Daoy (cell line): ENCODE data around the gene ADCY4. TPM values are rescaled to one million over a fixed set of nuclear protein-coding genes. Genes with fewer than 3 reads are reported as not detected.
A peak's percentile ranks its signal among the peaks of the same experiment; 100 is the strongest.
"Not testable (repeated sequence)": the region's sequence is repeated elsewhere in the genome, so short reads cannot be mapped to it uniquely, and the experiment has no call there.

Experiments
- DNase-seq: peaks from one replicate; pipeline ENCODE4 v3.0.0-alpha.2; 2015; ENCODE audit warnings: low read depth
- total RNA-seq: library from RNA; depleted of rRNA; stranded (reverse); fragments of >200 nt; shearing (Covaris generic); gene quantifications from 2 replicates; pipeline ENCODE4 v1.2.3, GENCODE V29; 2014

The ADCY4 gene
- total RNA-seq, 1 experiment from 2014 or later: 0.17 TPM

DNA sequence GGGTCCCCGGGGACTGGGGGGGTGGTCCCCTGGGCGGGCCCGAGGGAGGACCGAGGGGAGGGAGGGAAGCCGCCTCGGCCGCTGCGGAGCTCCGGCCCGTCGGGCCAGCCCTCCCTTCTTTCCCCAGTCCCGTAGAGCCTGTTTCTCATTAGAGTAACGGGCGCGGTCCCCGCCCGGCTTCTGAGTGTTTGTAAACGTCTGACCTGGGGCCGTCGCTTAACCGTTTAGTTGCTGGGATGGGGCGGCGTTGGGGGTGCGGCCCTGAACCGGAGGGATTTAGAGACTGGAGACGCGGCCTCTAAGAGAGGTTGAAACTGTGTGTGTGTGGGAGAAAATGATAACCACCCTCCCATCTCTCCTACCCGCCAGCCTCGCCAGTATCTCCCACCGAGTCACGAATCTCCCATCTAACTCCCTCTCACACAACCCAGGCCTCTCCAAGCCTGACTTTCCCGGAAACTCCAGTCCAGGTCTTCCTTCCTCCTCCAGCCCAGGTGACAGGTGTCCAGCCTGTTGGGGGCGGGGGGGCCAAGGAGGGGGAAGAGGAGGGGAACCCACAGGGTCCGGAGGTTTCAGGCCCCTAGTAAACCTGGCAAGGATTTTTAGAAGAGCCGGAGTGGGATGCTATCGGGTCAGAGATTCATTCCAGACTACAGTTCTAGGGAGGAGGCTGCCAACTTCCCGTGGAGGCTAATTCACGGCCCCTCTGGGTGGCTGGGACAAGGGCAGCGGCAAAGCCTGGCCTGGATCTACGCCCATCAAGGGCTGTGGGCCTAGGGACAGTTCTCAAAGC, 32.0 kb upstream of the ADCY4 start:
- DNase-seq: peak; percentile 97

DNA sequence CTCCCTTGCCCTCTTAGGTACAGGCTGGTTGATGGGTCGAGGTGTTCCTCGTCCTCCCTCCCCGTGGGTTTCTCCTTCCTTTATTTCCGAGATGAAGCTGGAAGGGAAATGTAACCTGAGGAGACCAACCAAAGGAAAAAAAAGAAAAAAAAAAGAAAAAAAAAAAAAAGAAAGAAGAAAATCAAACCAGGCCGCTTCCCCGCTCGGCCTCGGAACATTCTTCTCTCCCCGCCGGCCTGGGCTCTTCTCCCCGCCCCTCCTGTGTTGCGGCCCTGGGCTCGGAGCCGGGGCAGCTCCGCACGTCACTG, 31.5 kb upstream of the ADCY4 start:
- no peak for DNase-seq

DNA sequence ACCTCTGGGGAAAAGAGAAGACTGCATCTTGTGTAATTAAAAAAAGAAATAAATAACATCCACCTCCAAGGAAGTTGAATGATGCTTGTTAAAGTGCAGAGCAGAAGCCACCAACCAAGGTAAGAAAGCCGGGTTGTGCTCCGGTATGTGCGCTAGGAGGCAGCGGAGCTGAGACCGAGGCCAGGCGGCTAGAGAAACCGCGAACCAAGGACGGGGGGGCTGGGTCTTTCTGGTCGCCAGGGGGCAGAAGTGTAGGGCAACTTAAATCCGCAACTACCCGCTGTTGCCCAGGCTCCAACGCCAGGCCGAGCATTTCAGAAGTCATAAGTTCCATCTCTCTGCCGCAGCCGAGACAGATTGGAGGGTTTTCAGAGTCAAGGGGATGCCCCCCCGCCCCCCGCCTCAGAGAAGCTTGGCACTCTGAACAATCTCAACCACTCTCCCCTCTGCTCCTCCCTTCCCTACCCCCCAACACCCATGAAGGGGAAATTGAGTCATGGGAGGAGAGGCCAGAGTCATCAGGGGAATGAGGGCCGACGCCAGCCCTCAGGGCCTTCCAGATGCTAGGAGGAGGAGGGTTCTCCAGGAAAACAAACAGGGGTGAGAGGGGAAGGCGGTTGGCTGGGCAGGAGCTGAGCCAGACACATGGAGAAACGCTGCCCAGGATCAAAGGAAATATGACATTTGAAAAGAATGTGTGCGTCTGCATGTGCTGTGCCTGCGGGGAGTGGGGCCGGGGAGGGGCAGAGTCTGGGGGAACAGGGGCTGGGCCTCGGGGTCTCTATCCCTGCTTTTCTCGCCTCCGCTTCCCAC, 30.9 kb upstream of the ADCY4 start:
- peak; percentile 93 for DNase-seq

DNA sequence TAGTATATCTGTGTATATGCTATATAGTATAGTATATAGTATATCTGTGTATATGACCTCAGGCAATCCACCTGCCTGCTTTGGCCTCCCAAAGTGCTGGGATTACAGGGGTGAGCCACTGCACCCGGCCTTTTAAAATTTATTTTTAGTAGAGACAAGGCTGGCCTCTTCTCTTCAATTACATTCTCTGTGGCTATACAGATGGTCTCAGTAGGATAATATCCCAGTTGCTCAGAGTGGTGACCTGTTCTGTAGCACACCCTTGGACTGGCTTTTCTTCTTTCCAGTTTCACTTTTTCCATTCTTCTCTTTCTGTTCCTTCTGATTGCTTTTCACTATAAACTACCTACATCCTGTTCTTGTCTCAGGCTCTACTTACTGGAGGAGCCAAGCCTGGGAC, 30.0 kb upstream of the ADCY4 start:
- DNase-seq: no peak

DNA sequence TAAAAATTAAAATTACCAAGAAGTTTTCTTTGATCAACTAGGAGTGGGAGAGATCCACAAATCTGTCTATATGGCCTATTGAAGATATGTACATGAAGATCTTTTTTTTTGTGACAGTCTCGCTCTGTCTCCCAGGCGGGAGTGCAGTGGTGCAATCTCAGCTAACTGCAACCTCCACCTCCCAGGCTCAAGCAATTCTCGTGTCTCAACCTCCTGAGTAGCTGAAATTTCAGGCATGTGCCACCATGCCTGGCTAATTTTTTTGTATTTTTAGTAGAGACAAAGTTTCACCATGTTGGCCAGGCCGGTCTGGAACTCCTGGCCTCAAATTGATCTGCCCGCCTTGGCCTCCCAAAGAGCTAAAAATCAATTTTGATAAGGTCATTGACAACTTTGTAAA, 28.5 kb upstream of the ADCY4 start:
- DNase-seq: no peak

DNA sequence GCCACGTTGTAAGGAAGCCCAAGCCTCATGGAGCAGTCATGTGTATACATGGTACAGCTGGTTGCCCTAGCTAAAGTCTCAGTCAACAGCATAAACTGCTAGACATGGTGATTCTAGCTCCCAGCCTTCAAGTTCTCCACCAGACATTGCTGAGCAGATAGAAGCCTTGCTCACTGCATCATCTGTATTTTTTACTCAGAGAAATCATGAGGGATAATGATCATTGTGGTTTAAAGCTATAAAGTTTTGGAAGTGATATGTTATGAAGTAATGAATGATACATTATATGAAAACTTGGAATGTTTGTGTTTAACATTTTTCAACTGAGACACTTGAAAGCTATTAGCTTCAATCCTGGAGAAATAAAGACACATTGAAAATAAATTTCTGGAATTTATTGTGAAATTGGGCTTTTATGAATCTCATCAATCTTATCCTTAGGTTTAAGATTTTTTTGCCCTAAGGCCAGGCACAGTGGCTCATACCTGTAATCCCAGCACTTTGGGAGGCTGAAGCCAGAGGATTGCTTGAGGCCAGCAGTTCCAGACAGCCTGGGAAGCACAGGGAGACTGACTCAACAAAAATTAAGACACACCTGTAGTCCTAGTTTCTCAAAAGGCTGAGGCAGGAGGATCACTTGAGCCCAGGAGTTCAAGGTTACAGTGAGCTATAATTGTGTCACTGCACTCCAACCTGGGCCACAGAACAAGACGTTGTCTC, 27.5 kb upstream of the ADCY4 start:
- DNase-seq: no peak

DNA sequence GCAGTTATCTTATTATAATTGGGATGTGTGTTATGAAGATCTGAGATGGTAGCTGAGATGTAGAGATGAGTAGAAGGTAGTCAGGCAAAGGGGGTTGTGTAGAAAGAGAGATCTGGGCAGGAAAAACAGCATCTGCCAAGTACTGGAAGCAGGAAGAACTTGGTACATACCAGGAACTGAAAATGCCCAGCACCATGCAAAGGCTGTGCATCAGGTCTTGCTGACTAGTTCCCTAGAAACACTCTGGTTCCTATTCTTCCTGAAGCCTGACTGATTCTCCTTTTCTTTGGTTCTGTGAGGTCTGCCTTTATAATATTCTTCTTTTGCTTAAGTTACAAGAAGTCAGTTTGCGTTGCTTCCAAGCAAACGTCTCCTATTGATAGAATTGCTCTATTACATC, 26.5 kb upstream of the ADCY4 start:
- DNase-seq: no peak

DNA sequence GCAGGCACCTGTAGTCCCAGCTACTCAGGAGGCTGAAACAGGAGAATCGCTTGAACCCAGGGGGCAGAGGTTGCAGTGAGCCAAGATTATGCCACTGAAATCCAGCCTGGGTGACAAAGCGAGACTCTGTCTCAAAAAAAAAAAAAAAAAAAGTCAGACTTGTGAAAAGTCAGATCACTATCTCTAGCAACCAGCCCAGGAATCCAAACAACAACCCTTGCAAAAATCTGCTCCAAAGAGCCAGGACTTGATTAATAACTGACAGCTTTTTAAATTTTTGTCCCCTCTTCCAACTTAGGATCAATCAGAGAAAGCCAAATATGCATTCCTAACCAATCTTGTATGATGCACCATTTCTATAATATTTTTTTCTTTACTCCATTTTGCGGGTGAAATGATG, 25.4 kb upstream of the ADCY4 start:
- no peak for DNase-seq

DNA sequence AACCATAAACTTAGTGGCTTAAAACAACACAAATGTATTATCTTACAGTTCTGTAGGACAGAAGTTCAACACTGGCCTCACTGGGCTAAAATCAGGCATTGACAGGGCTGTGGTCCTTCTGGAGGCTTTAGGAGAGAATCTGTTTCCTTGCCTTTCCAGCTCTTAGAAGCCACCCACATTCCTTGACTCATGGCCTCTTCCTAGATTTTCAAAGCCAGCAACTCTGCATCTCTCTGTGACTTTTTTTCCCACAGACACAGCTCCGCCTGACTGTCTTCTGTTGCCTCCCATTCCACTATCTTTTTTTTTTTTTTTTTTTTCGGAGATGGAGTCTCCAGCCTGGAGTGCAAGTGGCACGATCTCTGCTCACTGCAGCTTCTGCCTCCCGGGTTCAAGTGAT, 21.3 kb upstream of the ADCY4 start:
- DNase-seq: no peak

DNA sequence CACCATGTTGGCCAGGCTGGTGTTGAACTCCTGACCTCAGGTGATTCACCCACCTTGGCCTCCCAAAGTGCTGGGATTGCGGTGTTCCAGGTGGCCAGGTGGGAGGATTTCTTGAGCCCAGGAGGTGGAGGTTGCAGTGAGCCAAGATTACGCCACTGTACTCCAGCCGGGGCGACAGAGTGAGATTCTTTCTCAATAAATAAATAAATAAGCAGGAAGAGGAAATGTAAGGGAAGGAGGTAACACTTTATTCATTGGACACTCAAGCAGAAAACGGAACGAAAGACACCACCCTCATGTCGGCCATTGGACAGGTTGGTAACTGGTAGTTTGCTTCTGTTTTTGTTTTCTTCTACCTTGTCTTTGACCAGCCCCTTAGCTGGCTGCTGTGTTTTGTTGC, 20.1 kb upstream of the ADCY4 start:
- no peak for DNase-seq

DNA sequence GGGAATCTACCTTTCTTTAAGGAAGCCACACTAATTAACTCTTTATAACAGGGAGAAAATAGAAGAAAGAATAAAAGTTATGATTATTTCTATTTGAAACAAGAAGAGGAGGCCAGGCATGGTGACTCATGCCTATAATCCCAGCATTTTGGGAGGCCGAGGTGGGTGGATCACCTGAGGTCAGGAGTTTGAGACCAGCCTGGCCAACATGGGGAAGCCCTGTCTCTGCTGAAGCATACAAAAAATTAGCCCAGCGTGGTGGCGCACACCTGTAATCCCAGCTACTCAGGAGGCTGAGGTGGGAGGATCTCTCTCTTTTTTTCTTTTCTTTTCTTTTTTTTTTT, 19.6 kb upstream of the ADCY4 start:
- not testable (repeated sequence) for DNase-seq

DNA sequence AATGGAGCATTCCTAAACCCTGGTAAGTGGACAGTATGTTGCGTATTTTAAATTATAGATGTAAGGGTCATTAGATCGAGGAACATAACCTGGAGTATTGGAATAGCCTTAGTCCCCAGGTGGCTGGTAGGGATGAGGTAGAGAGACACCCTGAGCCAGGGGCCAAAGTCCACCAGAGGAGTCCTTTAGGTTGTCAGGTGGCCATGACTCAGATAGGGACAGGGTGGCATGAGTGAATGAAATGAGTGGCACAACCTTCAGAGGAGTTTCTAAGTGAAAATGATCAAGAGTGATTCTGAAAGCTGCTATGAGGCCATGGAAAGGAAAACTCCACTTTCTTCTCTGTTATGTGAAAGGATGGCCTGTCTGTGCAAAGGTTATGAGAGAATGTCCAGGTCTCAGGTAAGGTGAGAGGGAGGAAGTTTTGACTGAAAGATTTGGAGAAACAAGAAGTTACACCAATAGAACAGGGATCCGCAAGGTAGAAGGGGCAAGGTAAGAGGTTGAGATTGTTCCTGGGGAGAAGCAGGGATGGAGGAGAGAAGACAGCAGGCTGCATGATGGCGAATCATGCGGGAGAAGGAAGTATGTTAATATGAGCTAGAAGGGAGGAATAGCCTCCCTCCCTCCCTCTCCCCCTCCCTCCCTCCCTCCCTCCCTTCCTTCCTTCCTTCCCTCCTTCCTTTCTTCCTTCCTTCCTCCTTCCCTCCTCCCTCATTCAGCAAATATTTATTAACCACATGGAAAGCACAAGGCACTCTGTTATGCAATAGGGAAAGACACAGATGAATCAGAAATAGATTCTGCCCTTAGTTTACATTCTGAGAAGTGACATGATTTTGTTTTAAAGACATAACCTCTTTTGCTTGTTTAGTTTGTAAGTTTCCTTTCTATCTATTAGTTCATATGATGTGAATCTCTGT, 18.9 kb upstream of the ADCY4 start:
- no peak for DNase-seq

DNA sequence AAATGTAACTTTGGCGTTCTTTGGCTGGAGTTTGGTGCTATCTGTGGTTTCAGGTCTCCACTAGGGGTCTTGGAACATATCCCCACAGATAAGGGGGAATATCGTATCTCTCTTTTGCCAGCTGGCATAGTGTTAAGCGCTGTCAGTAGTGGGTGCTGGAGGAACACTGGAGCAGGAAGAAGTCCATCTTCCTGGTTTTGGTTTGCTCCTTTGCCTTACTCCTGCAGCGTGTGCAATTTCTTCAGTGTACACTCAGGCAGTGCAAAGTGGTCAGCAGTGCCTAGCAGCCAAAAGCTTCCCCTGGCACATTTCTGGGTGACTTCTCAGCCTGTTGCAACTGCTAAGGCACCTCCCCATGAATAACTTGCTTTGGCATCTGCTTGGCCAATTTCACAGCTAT, 16.6 kb upstream of the ADCY4 start:
- DNase-seq: no peak

DNA sequence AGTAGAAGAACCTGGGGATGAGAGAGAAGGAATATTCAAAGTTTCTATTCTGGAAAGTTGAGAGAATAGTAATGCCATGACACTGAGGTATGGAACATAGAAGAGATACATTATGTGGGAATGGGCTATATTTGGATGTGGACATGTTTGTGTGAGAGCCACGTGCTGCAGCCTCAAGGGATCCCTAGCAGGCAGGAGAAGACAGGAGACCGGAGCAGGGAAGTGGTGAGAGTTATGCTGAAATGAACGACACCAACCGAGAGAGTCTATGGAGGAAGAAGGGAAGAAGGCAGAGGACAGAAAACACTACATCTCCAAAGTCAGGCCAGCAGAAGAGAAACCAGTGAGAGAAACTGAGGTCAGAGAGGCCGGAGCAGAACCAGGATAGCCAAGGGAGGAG, 14.9 kb upstream of the ADCY4 start:
- no peak for DNase-seq

DNA sequence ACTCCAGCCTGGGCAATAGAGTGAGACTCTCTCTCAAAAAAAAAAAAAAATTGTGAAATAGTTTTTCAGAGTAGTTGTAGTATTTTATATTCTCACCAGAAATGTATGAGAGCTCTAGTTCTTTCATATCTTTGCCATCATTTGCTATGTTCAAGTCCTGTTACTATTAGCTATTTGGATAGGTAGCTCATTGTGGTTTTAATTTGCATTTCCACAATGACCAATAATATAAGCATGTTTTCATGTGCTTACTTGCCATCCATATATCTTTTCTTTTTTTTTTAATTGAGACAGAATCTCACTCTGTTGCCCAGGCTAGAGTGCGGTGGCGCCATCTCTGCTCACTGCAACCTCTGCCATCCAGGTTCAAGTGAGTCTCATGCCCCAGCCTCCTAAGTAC, 13.3 kb upstream of the ADCY4 start:
- no peak for DNase-seq

DNA sequence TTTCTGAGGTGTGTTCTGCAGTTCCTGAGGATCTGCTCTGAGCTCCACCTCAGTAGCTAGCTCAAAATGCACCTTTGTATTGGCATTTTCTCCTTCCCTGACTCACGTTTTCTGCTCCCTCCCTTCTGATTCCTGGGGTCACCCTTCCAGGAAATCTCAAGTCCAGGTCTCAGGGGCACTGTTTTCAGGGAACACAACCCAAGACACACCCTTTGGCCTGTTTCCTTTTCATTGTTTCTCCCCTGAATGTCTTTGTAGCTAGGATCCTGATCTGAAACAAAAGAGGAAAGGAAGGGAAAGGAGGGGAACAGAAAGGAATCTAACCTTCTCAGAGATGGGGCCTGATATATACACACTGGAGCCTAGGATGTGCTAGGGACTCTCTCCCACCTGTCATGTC, 12.3 kb upstream of the ADCY4 start:
- DNase-seq: no peak

DNA sequence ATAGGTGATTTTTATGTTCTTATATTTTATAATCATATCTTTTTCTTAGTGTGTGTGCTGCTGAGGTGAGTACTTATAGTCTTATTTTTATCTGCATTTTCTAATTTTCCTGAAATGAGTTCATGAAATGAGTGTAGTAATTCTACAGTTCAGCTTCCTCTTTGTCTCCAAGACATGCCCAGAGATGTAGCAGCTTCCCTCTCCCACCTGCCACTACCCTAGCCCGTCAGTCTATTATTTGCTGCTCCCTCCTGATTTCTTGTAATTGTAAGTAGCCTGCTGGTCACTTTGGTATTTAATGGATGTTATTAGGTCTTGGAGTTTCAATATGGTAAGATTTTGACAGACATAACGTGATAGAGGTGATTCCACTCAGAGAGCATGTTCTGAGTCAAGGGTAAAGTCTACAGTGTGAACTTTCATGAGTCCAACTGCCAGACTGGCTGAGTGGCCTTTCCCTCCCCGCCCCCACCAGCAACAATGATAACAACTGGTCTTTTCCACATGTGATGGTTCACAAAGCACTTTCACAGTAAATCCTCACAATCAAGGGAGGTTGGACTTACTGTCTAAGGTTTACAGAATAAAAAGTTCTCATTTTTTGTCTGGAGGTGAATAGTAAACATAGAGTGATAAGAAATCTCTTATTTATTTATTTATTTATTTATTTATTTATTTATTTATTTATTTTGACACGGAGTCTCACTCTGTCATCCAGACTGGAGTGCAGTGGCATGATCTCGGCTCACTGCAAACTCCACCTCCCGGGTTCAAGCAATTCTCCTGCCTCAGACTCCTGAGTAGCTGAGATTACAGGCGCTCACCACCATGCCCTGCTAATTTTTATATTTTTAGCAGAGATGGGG, 9.2 kb upstream of the ADCY4 start:
- DNase-seq: no peak

DNA sequence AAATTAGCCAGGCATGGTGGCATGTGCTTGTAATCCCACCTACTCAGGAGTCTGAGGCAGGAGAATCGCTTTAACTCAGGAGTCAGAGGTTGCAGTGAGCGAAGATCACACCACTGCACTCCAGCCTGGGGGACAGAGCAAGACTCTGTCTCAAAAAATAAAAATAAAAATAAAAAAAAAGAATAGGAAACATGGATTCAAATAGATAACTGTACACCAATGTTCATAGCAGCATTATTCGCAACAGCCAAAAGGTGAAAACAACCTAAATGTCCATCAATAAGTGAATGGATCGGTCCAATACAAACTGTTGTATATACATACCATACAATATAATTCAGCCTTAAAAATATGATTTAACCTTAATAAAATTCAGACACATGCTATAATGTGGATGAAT, 8.0 kb upstream of the ADCY4 start:
- DNase-seq: no peak

DNA sequence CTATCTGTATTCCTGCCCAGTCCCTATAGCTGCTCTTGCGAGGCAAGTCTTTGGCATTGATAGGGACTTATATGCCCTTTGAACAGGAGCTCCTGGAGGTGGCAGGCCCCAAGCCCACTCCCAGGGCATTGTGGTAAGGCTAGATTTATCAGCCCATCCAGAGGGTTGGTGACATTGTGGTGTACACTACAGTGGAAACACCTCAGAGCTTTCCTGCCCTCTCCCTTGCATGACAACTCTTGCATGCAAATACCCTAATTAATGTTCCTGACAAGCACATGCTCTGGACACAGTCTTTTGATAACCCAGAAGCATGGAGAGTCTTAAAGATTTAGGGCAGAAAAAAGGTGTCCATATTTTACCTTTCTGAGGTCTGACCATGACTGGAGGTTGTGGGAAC, 5.7 kb upstream of the ADCY4 start:
- no peak for DNase-seq

DNA sequence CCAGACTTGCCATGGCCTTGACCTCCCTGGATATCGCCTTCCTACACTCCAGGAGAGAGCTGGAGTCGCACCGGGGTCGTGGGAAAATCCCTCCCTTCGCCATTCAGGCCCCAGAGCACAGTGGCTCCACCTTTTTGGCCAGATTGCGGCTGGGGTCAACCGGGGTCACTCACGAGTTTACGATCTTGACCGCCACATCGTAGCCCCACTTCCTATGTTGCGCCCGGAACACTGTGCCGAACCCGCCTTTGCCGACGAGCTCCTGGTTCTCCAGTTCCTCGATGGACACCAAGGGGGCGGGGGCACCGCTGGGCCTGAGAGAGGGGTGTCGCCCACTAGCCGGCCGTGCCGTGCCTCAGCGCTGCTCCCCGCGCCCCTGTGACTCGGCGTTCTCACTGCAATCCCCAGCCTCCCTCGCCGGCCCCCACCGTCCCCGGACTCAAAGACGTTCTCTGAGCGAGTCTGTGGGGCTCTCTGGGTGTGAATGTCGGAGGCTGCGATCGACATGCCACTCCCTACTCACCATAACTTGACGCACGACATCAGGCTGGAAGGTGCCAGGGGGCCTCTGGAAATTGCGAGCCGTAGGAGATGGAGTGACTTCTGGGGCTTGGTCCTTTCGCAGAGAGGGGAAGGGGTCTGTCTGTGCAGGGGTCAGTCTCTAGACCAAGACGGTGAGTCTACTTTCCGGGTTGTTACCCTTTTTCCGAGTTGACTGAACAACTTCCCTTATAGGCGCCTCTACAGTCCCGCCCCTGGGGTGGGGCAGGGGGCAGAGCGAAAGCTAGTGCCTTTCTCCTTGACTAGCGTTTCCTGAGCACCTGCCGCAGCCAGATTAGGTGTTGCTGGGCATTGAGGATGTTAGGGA, 4.6 kb upstream of the ADCY4 start, which contains the start of gene RIPK3:
RIPK3 (minus strand) TSS at position 708 of the 868 bp plus-strand sequence; CDS start at position 543, 165 bp downstream.
- DNase-seq: no peak
